Osteoblast (primary cell): Measurements from ENCODE around the gene FAM186B. TPM values are rescaled to one million over a fixed set of nuclear protein-coding genes. Genes with fewer than 3 reads are reported as not detected.
A peak's percentile ranks its signal among the peaks of the same experiment; 100 is the strongest.

ENCODE experiments used
- DNase-seq: peaks from one replicate; pipeline ENCODE4 v3.0.0; 2011; ENCODE audit warnings: low spot score, mixed read lengths; ENCODE audit not compliant: insufficient read length; ENCODE audit errors: missing footprints
- H2AFZ ChIP-seq: 2 replicates; pipeline ENCODE4 v1.6.0; 2011; ENCODE audit warnings: mild to moderate bottlenecking, low read length
- H3K27ac ChIP-seq: 2 replicates; pipeline ENCODE4 v1.5.1; 2011; ENCODE audit warnings: mild to moderate bottlenecking, low read depth, low read length, moderate library complexity
- H3K27me3 ChIP-seq: 2 replicates; pipeline ENCODE4 v1.6.0; 2012; ENCODE audit warnings: mild to moderate bottlenecking, control low read depth, inconsistent platforms, low read length, moderate library complexity; ENCODE audit not compliant: insufficient read depth
- H3K36me3 ChIP-seq: 2 replicates; pipeline ENCODE4 v1.5.1; 2011; ENCODE audit warnings: mild to moderate bottlenecking, low read length, control low read depth, moderate library complexity; ENCODE audit not compliant: insufficient read depth
- H3K4me1 ChIP-seq: 2 replicates; pipeline ENCODE4 v1.5.1; 2011; ENCODE audit warnings: mild to moderate bottlenecking, low read length, control low read depth, moderate library complexity; ENCODE audit not compliant: insufficient read depth
- H3K4me2 ChIP-seq: 2 replicates; pipeline ENCODE4 v1.6.0; 2011; ENCODE audit warnings: mild to moderate bottlenecking, low read length; ENCODE audit not compliant: insufficient read depth
- H3K4me3 ChIP-seq: fragments of 200-600 bp; sonication (generic); 3 replicates; pipeline ENCODE4 v1.5.1; 2012; ENCODE audit warnings: mild to moderate bottlenecking, low read length, inconsistent platforms; ENCODE audit not compliant: insufficient read depth
- H3K79me2 ChIP-seq: 2 replicates; pipeline ENCODE4 v1.6.0; 2012; ENCODE audit warnings: mild to moderate bottlenecking, low read length, control low read depth, inconsistent platforms; ENCODE audit not compliant: insufficient read depth
- H3K9me3 ChIP-seq: 2 replicates; pipeline ENCODE4 v1.5.1; 2011; ENCODE audit warnings: low read depth, low read length, control low read depth
- H4K20me1 ChIP-seq: 2 replicates; pipeline ENCODE4 v1.6.0; 2012; ENCODE audit warnings: mild to moderate bottlenecking, low read length, control low read depth; ENCODE audit not compliant: insufficient read depth
- CTCF ChIP-seq: IDR thresholded peaks from 2 replicates; pipeline ENCODE4 v1.5.1; 2011; ENCODE audit warnings: mild to moderate bottlenecking, low read depth, low read length, moderate library complexity; ENCODE audit errors: extremely low read depth
- total RNA-seq: library from RNA; depleted of rRNA; stranded (reverse); fragments of >200 nt; gene quantifications from 2 replicates; pipeline ENCODE4 v1.2.3, GENCODE V29; 2012

Gene FAM186B
- total RNA-seq, 1 donor = 0.72 TPM

- no peak for TF ChIP-seq CTCF
- H4K20me1 ChIP-seq = no peaks in the 10 kb centered on the region
- no peaks in the 10 kb centered on the region for H3K4me1 ChIP-seq
- H3K9me3 ChIP-seq = no peaks in the 10 kb centered on the region
- no peaks in the 10 kb centered on the region for H3K79me2 ChIP-seq
- peak; percentile 77 for DNase-seq
- H3K4me3 ChIP-seq = no peak overlapping the region
- H3K36me3 ChIP-seq = no peaks in the 10 kb centered on the region
- H3K27me3 ChIP-seq = peaks cover 53% of the 10 kb centered on the region
- no peak overlapping the region for H3K4me2 ChIP-seq
- no peak overlapping the region for H2AFZ ChIP-seq
- H3K27ac ChIP-seq = no peak overlapping the region
Measured at GRCh38 chr12:49543221-49543913, 62.1 kb downstream of the FAM186B start.

GRCh38 chr12:49542592-49543160 is 62.8 kb downstream of the FAM186B start:
- TF ChIP-seq CTCF = no peak
- Histone ChIP-seq H2AFZ (no peak overlapping the region), H3K36me3 (no peaks in the 10 kb centered on the region), H3K4me2 (no peak overlapping the region), H3K27ac (no peak overlapping the region), H3K4me1 (peaks cover 5% of the 10 kb centered on the region), H3K27me3 (peaks cover 53% of the 10 kb centered on the region), H4K20me1 (no peaks in the 10 kb centered on the region), H3K9me3 (no peaks in the 10 kb centered on the region), H3K79me2 (no peaks in the 10 kb centered on the region), H3K4me3 (no peak overlapping the region)
- peak; percentile 72 for DNase-seq

- Histone ChIP-seq H3K79me2 (no peaks in the 10 kb centered on the region), H4K20me1 (no peaks in the 10 kb centered on the region), H3K36me3 (no peaks in the 10 kb centered on the region), H3K27me3 (peaks cover 54% of the 10 kb centered on the region), H3K9me3 (no peaks in the 10 kb centered on the region), H3K4me3 (no peak overlapping the region), H3K4me2 (no peak overlapping the region), H3K27ac (no peak overlapping the region), H2AFZ (no peak overlapping the region), H3K4me1 (peaks cover 7% of the 10 kb centered on the region)
- TF ChIP-seq CTCF = no peak
- DNase-seq = peak; percentile 82
Measured at GRCh38 chr12:49541911-49542505, 63.4 kb downstream of the FAM186B start.

GRCh38 chr12:49541140-49541861 is 64.1 kb downstream of the FAM186B start:
- no peaks in the 10 kb centered on the region for H3K9me3 ChIP-seq
- peaks cover 61% of the 10 kb centered on the region for H3K27me3 ChIP-seq
- H2AFZ ChIP-seq = no peak overlapping the region
- H3K4me3 ChIP-seq = no peak overlapping the region
- H3K36me3 ChIP-seq = no peaks in the 10 kb centered on the region
- peaks cover 7% of the 10 kb centered on the region for H3K4me1 ChIP-seq
- peak; percentile 71 for DNase-seq
- H3K27ac ChIP-seq = no peak overlapping the region
- no peaks in the 10 kb centered on the region for H4K20me1 ChIP-seq
- no peak for TF ChIP-seq CTCF
- no peaks in the 10 kb centered on the region for H3K79me2 ChIP-seq
- H3K4me2 ChIP-seq = no peak overlapping the region
